Thyroid gland (tissue), 4 donors: ENCODE results near the gene GAGE12D.
"Not testable (repeated sequence)": the region's sequence is repeated elsewhere in the genome, so short reads cannot be mapped to it uniquely, and the experiment has no call there.

Source experiments
- CTCF ChIP-seq, 6 experiments: fragments of 200-600 bp in 3 of 6; fragments of 450-650 bp in 3 of 6; sonication (generic) in 3 of 6; IDR thresholded peaks; one replicate each; pipeline ENCODE4 v1.5.1; 2016 to 2019; ENCODE audit warnings: antibody characterized with exemption in 6 of 6, mild to moderate bottlenecking in 2 of 6, inconsistent platforms in 1 of 6, moderate library complexity in 1 of 6
- POLR2A ChIP-seq, 2 donors: fragments of 450-650 bp; IDR thresholded peaks; one replicate each; pipeline ENCODE4 v1.6.1; 2017; ENCODE audit warnings: antibody characterized with exemption in 2 of 2, mild to moderate bottlenecking in 2 of 2, moderate library complexity in 1 of 2

- not testable (repeated sequence) for TF ChIP-seq CTCF, POLR2A (IDR thresholded peaks at IDR 0.05)
Measured at GRCh38 chrX:49570100-49570499, 28.6 kb downstream of the GAGE12D start, which contains the start of gene GAGE12G.
